Gastroesophageal sphincter (tissue), 4 donors: ENCODE results near the gene FOXO1. TPM values are rescaled to one million over a fixed set of nuclear protein-coding genes. Genes with fewer than 3 reads are reported as not detected.

Source experiments
- ATAC-seq: fragments of 150-250 bp; one replicate; pipeline ENCODE4 v1.9.1; 2016; ENCODE audit warnings: mild to moderate bottlenecking, moderate library complexity
- H3K27ac ChIP-seq, 4 donors: fragments of 200-600 bp; sonication (generic) in 3 of 4; 1 replicate in 3 of 4; 2 replicates in 1 of 4; pipeline ENCODE4 v1.5.1; 2016 to 2019
- H3K27me3 ChIP-seq: fragments of 200-600 bp; sonication (generic); one replicate; pipeline ENCODE4 v1.5.1; 2019
- H3K36me3 ChIP-seq, 2 donors: fragments of 200-600 bp; sonication (generic); one replicate each; pipeline ENCODE4 v1.5.1; 2019; ENCODE audit warnings: control low read depth in 1 of 2
- H3K4me1 ChIP-seq, 3 donors: fragments of 200-600 bp; sonication (generic); 1 replicate in 2 of 3; 2 replicates in 1 of 3; pipeline ENCODE4 v1.5.1; 2016 to 2019; ENCODE audit warnings: control low read depth in 2 of 3
- H3K4me3 ChIP-seq, 2 donors: fragments of 200-600 bp; sonication (generic); one replicate each; pipeline ENCODE4 v1.5.1; 2019; ENCODE audit warnings: mild to moderate bottlenecking in 1 of 2, moderate library complexity in 1 of 2
- H3K9me3 ChIP-seq, 3 donors: fragments of 200-600 bp; sonication (generic); one replicate each; pipeline ENCODE4 v1.5.1; 2017 to 2019; ENCODE audit warnings: control low read depth in 2 of 3
- EP300 ChIP-seq: sonication (generic); formaldehyde crosslinking; IDR thresholded peaks from one replicate; pipeline ENCODE4 v1.6.1; 2017; ENCODE audit warnings: antibody characterized with exemption, mild to moderate bottlenecking
- POLR2A ChIP-seq, 2 donors: fragments of 450-650 bp; IDR thresholded peaks; one replicate each; pipeline ENCODE4 v1.6.1; 2017; ENCODE audit warnings: antibody characterized with exemption in 2 of 2, mild to moderate bottlenecking in 2 of 2, moderate library complexity in 1 of 2
- POLR2AphosphoS5 ChIP-seq: sonication (generic); formaldehyde crosslinking; IDR thresholded peaks from one replicate; pipeline ENCODE4 v1.6.1; 2017; ENCODE audit warnings: antibody characterized with exemption
- WGBS, 2 donors: methylation state at CpG; one replicate each; pipeline ENCODE4 v1.1.5; 2018; ENCODE audit warnings: low coverage in 1 of 2; 5-methylcytosine and 5-hydroxymethylcytosine counted together
- total RNA-seq, 4 donors: library from RNA; depleted of rRNA; stranded (reverse); fragments of >200 nt; gene quantifications; one replicate each; pipeline ENCODE4 v1.1.0, GENCODE V29; 2016
- TF ChIP-seq, protein P1 (sequence below), 4 experiments: fragments of 200-600 bp in 2 of 4; fragments of 450-650 bp in 2 of 4; sonication (generic) in 1 of 4; IDR thresholded peaks; one replicate each; pipeline ENCODE4 v1.5.1; 2017 to 2019; ENCODE audit warnings: antibody characterized with exemption in 4 of 4, mild to moderate bottlenecking in 2 of 4, moderate library complexity in 2 of 4

The FOXO1 gene
- total RNA-seq, 4 donors from 2014 or later, result 52.4 to 72.2 (median 59.5) TPM

DNA sequence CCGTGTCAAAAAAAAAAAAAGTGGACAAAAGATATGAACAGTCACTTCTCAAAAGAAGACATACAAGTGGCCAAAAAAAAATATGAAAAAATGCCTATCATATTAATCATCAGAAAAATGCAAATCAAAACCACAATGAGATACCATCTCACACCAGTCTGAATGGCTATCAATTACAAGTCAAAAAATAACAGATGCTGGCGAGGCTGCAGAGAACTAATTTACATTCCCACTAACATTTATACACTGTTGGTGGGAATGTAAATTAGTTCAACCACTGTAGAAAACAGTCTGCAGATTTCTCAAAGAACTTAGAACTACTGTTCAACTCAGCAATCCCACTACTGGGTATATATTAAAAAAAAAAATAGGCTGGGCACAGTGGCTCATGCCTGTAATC lies 26.5 kb upstream of the FOXO1 start:
- Histone ChIP-seq H3K36me3 (no peaks in the 10 kb centered on the region), H3K27ac (no peak overlapping the region), H3K4me1 (peaks cover 0 to 5% (median 0%) of the 10 kb centered on the region in 3 donors), H3K27me3 (no peaks in the 10 kb centered on the region), H3K9me3 (no peaks in the 10 kb centered on the region), H3K4me3 (no peak overlapping the region)
- no peak for ATAC-seq
- WGBS, 2 donors, result 71% methylated on average over 1 to 2 of the region's 2 CpGs
- TF ChIP-seq, protein P1, sequence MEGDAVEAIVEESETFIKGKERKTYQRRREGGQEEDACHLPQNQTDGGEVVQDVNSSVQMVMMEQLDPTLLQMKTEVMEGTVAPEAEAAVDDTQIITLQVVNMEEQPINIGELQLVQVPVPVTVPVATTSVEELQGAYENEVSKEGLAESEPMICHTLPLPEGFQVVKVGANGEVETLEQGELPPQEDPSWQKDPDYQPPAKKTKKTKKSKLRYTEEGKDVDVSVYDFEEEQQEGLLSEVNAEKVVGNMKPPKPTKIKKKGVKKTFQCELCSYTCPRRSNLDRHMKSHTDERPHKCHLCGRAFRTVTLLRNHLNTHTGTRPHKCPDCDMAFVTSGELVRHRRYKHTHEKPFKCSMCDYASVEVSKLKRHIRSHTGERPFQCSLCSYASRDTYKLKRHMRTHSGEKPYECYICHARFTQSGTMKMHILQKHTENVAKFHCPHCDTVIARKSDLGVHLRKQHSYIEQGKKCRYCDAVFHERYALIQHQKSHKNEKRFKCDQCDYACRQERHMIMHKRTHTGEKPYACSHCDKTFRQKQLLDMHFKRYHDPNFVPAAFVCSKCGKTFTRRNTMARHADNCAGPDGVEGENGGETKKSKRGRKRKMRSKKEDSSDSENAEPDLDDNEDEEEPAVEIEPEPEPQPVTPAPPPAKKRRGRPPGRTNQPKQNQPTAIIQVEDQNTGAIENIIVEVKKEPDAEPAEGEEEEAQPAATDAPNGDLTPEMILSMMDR (IDR thresholded peaks at IDR 0.05), result no peak
- TF ChIP-seq POLR2A (IDR thresholded peaks at IDR 0.05), result no peak
- no peak for TF ChIP-seq EP300
- TF ChIP-seq POLR2AphosphoS5, result no peak

DNA sequence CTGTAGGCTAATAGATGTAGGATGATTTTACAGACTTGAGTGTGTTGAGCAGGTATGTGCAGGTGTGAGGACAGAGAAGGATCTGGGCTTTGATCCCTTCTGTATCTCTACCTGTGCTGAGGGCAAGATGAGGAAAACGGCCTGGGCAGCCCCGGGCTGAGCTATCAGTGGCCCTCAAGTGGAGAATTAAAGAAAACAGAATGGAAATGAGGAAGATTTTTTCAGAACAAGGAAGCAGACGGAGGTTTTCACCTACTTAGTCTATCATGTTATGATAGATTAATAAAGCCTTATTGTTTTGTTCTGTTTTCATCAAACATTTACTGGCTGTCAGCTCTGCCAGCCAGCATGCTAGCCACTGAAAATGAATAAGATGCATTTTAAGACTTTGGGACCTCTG lies 22.3 kb upstream of the FOXO1 start:
- no peaks in the 10 kb centered on the region for H3K9me3 ChIP-seq
- TF ChIP-seq, protein P1 (IDR thresholded peaks at IDR 0.05), result no peak
- 82 to 83% methylated on average over 2 to 3 of the region's 3 CpGs for WGBS, 2 donors
- no peak for ATAC-seq
- no peak overlapping the region for H3K27ac ChIP-seq
- peaks cover 0 to 5% (median 0%) of the 10 kb centered on the region in 3 donors for H3K4me1 ChIP-seq
- H3K36me3 ChIP-seq, result no peaks in the 10 kb centered on the region
- H3K27me3 ChIP-seq, result no peaks in the 10 kb centered on the region
- H3K4me3 ChIP-seq, result no peak overlapping the region

DNA sequence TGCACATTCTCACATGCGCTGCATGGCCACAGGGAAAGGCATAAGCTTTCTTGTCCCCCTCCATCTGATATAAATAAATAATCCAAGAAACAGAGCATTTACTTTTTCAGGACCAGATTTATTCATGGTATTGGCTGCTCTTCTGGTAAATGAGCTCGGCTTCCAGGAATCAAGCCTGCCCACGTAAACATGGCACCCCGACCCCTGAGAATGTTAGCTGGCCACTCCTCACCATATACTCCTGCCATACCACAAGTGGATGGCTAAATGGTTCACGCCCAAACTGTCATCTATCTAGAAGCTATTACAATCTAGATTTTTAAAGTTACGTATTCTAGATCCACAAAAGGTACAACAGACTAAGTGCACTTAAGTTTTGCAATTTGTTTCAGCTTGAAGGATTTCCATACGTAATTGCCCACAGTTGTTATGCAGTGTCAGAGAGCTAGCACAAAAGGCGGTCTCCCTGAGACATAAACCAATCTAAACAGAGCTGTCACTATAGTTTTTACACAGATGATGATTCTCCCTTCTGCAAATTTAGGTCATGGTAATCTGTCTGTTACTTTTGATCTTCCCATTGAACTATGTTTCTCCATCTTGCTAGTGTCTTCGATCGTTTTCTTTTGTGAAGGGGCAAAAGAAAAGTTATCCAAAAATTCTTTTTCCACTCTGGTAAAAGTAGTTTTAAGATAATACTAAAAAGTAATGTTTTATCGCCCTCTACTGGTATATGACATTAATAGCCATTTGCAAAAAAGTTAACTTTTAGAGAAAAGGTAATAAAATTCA lies 16.2 kb upstream of the FOXO1 start:
- ATAC-seq, result no peak
- peaks cover 0 to 22% (median 7%) of the 10 kb centered on the region in 3 donors for H3K4me1 ChIP-seq
- H3K4me3 ChIP-seq, result no peak overlapping the region
- TF ChIP-seq POLR2A (IDR thresholded peaks at IDR 0.05) (no peak), EP300 (no peak), POLR2AphosphoS5 (no peak)
- TF ChIP-seq, protein P1 (IDR thresholded peaks at IDR 0.05), result peak; percentile 61 to 71 (median 62)
- H3K27me3 ChIP-seq, result no peaks in the 10 kb centered on the region
- H3K9me3 ChIP-seq, result no peaks in the 10 kb centered on the region
- H3K27ac ChIP-seq, result no peak overlapping the region
- no peaks in the 10 kb centered on the region for H3K36me3 ChIP-seq
- 47 to 48% methylated on average over 7 to 11 of the region's 11 CpGs for WGBS, 2 donors

DNA sequence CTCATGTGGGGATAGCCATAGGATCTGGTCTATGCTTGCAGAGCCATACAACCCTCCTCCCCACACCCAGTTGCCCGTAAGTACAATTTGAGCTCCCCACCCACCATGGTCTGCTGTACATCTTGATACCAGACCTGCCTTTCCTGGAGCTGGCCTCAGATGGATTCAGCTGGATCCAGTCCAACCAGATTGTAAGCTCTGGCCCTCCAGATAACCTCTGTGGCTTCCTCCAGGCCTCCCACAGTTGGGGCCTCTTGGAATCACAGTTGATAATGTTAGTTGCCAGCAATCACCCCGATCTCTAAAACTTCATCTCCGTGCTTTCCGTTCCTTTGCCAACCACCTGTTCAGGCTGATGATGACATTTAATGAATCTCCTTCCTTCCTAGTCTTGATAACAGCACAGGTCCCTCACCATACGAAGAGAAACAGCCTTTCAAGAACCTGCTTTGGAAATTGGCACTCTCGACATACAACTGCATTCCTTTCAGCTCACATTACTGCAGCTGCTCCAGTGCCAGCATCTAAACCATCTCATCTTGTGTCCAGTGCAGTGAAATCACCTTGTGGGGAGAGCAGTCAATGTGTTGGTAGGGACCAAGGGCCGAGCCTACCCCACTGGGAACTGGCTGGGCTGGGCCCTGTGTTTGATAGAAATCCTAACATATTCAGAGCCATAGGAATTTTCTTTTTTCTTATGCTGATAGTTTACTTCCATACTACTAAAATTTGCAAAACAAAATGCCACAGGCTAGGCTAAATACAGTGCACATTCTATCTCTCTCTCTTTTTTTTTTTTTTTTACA lies 15.1 kb upstream of the FOXO1 start:
- Histone ChIP-seq H3K27me3 (no peaks in the 10 kb centered on the region), H3K27ac (peak overlapping the region in 2 of 4 donors; percentile 29 to 36), H3K9me3 (no peaks in the 10 kb centered on the region), H3K36me3 (no peaks in the 10 kb centered on the region), H3K4me3 (no peak overlapping the region), H3K4me1 (peaks cover 0 to 22% (median 7%) of the 10 kb centered on the region in 3 donors)
- WGBS, 2 donors, result 56 to 57% methylated on average over 6 of the region's 7 CpGs
- peak; percentile 52 for ATAC-seq
- no peak for TF ChIP-seq POLR2A (IDR thresholded peaks at IDR 0.05)
- TF ChIP-seq POLR2AphosphoS5, result no peak
- TF ChIP-seq, protein P1 (IDR thresholded peaks at IDR 0.05), result no peak
- TF ChIP-seq EP300, result no peak
